COR-L47 (cell line): ENCODE results near the gene CDK4.
A peak's percentile ranks its signal among the peaks of the same experiment; 100 is the strongest.

Experiments
- DNase-seq: peaks from one replicate; lab custom pipeline; 2025; lab: John Stamatoyannopoulos, UW

The CDK4 gene

GRCh38 chr12:57771873-57772428 lies 19.8 kb upstream of the CDK4 start, which contains the start of gene METTL1:
METTL1 (minus strand) TSS chr12:57772105; CDS start chr12:57772083, 22 bp downstream.
- DNase-seq = peak; percentile 93

- peak; percentile 79 for DNase-seq
These were observed 19.2 kb upstream of the CDK4 start for GRCh38 chr12:57771236-57771872.

GRCh38 chr12:57770734-57771133 lies 18.6 kb upstream of the CDK4 start:
- DNase-seq = no peak

GRCh38 chr12:57769594-57769993 lies 17.5 kb upstream of the CDK4 start:
- DNase-seq = no peak

GRCh38 chr12:57767876-57768275 lies 15.8 kb upstream of the CDK4 start:
- no peak for DNase-seq

- no peak for DNase-seq
These were observed 15.2 kb upstream of the CDK4 start for GRCh38 chr12:57767305-57767698.

GRCh38 chr12:57766464-57767304 lies 14.6 kb upstream of the CDK4 start, which contains the start of gene CYP27B1:
CYP27B1 (minus strand) TSS chr12:57767078; CDS start chr12:57767041, 37 bp downstream.
- DNase-seq = peak; percentile 9

GRCh38 chr12:57765698-57766463 lies 13.8 kb upstream of the CDK4 start:
- no peak for DNase-seq

GRCh38 chr12:57765003-57765697 lies 13.0 kb upstream of the CDK4 start:
- peak; percentile 44 for DNase-seq

- peak; percentile 48 for DNase-seq
These were observed 12.5 kb upstream of the CDK4 start for GRCh38 chr12:57764662-57765002.

GRCh38 chr12:57763881-57764661 lies 12.0 kb upstream of the CDK4 start:
- no peak for DNase-seq

GRCh38 chr12:57762463-57762862 lies 10.4 kb upstream of the CDK4 start:
- DNase-seq = no peak

- DNase-seq = no peak
These were observed 9.4 kb upstream of the CDK4 start for GRCh38 chr12:57761391-57761998.

GRCh38 chr12:57760347-57760982 lies 8.4 kb upstream of the CDK4 start:
- no peak for DNase-seq

GRCh38 chr12:57759360-57759980 lies 7.4 kb upstream of the CDK4 start:
- peak; percentile 14 for DNase-seq

- no peak for DNase-seq
These were observed 6.6 kb upstream of the CDK4 start for GRCh38 chr12:57758552-57759359.

- DNase-seq = no peak
These were observed 5.7 kb upstream of the CDK4 start for GRCh38 chr12:57757771-57758170.
